Stomach (tissue), 9 donors: ENCODE data around the gene PRDM8. TPM values are rescaled to one million over a fixed set of nuclear protein-coding genes. Genes with fewer than 3 reads are reported as not detected.
A peak's percentile ranks its signal among the peaks of the same experiment; 100 is the strongest.

Experiments
- DNase-seq, 2 donors: peaks; one replicate each; pipeline versions ENCODE4 v3.0.0 to v3.0.0-alpha.2; 2013 to 2019
- H3K27ac ChIP-seq, 5 donors: fragments of 200-600 bp in 4 of 5; sonication (generic) in 4 of 5; one replicate each; pipeline ENCODE4 v1.5.1; 2013 to 2019; ENCODE audit warnings: mild to moderate bottlenecking in 1 of 5, moderate library complexity in 1 of 5
- H3K27me3 ChIP-seq, 3 donors: fragments of 200-600 bp; sonication (generic); one replicate each; pipeline ENCODE4 v1.5.1; 2017 to 2019; ENCODE audit warnings: mixed run types in 1 of 3
- H3K36me3 ChIP-seq, 4 donors: fragments of 200-600 bp; sonication (generic); 1 replicate in 3 of 4; 2 replicates in 1 of 4; pipeline ENCODE4 v1.5.1; 2016 to 2019
- H3K4me1 ChIP-seq, 4 donors: fragments of 200-600 bp; sonication (generic); one replicate each; pipeline ENCODE4 v1.5.1; 2016 to 2019
- H3K4me3 ChIP-seq, 4 donors: fragments of 200-600 bp; sonication (generic) in 3 of 4; one replicate each; pipeline ENCODE4 v1.5.1; 2016 to 2019; ENCODE audit warnings: mild to moderate bottlenecking in 1 of 4
- H3K9me3 ChIP-seq, 4 donors: fragments of 200-600 bp; sonication (generic); one replicate each; pipeline ENCODE4 v1.5.1; 2016 to 2019
- EP300 ChIP-seq: sonication (generic); formaldehyde crosslinking; IDR thresholded peaks from one replicate; pipeline ENCODE4 v1.6.1; 2017; ENCODE audit warnings: antibody characterized with exemption
- POLR2A ChIP-seq, 4 donors: fragments of 450-650 bp; IDR thresholded peaks; one replicate each; pipeline ENCODE4 v1.6.1; 2016; ENCODE audit warnings: antibody characterized with exemption in 4 of 4, control low read depth in 2 of 4, mild to moderate bottlenecking in 1 of 4, moderate library complexity in 1 of 4
- POLR2AphosphoS5 ChIP-seq, 3 donors: sonication (generic); formaldehyde crosslinking; IDR thresholded peaks; one replicate each; pipeline ENCODE4 v1.6.1; 2016; ENCODE audit warnings: antibody characterized with exemption in 3 of 3
- WGBS, 5 donors: extraction: QIAGEN DNeasy Blood & Tissue Kit in 3 of 5; methylation state at CpG; one replicate each; pipeline versions ENCODE4 v1.1.5 to v1.1.7; 2013 to 2018; 5-methylcytosine and 5-hydroxymethylcytosine counted together
- intact Hi-C: fragments of 100-400 bp; cut with DNase I; formaldehyde crosslinking; loops from one replicate; pipeline ENCODE4 v1.15.1; 2023; ENCODE audit warnings: low total_unique reads
- polyA plus RNA-seq, 3 donors: library from polyadenylated mRNA; stranded (reverse); fragments of 200-250 nt; gene quantifications; one replicate each; pipeline ENCODE4 v1.2.3, GENCODE V29; 2013
- total RNA-seq, 5 donors: library from RNA; depleted of rRNA; stranded (reverse); fragments of >200 nt; gene quantifications; one replicate each; pipeline versions ENCODE4 v1.1.0 to v1.2.3, GENCODE V29; 2014 to 2016
- TF ChIP-seq, protein P1 (sequence below), 7 experiments: fragments of 450-650 bp in 4 of 7; fragments of 200-600 bp in 3 of 7; sonication (generic) in 3 of 7; IDR thresholded peaks; one replicate each; pipeline ENCODE4 v1.5.1; 2016 to 2019; ENCODE audit warnings: antibody characterized with exemption in 7 of 7, control low read depth in 2 of 7, mild to moderate bottlenecking in 1 of 7
- donor health status: healthy with polysubstance abuse.
- donor health status: Bipolar disorder and iron deficiency.
- donor health status: healthy.

Gene PRDM8
- total and polyA plus RNA-seq, 8 donors = 1.6 to 22.8 (median 2.9) TPM; not detected in 1

DNA sequence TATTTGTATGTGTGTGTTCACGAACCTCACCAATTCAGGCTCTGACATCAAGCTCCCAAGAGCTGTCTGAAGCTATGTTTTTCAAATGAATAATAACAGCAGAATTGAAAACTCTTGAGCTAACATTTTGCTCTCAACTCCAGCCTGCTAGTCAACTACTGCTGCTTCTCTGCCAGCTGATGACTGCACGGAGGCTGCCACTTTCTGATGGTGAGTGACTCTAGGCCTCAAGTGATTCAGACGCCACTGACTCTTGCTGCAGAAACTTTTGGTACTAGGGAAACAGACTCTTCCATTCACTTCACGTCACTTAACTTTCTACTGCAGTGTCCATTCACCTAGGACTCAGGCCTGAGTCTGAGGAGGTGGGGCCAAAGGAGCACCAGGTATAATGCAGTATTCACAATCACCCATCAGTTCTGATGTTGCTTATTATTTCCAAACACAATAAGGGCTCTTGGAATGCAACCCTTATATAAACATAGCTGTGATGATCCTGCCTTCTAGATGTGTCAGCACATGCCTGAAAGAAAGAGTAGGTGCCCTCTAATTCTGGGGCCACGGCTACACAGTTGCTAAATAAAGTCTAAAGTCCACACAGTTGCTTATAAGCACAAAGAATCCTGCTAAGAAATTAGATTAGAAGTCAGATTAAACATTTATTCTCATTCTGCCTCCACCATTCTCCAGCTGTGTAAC, 16.0 kb downstream of the PRDM8 start:
- no peak overlapping the region for H3K27ac ChIP-seq
- no peak for TF ChIP-seq EP300
- TF ChIP-seq POLR2A (IDR thresholded peaks at IDR 0.05) = no peak
- TF ChIP-seq, protein P1, sequence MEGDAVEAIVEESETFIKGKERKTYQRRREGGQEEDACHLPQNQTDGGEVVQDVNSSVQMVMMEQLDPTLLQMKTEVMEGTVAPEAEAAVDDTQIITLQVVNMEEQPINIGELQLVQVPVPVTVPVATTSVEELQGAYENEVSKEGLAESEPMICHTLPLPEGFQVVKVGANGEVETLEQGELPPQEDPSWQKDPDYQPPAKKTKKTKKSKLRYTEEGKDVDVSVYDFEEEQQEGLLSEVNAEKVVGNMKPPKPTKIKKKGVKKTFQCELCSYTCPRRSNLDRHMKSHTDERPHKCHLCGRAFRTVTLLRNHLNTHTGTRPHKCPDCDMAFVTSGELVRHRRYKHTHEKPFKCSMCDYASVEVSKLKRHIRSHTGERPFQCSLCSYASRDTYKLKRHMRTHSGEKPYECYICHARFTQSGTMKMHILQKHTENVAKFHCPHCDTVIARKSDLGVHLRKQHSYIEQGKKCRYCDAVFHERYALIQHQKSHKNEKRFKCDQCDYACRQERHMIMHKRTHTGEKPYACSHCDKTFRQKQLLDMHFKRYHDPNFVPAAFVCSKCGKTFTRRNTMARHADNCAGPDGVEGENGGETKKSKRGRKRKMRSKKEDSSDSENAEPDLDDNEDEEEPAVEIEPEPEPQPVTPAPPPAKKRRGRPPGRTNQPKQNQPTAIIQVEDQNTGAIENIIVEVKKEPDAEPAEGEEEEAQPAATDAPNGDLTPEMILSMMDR (IDR thresholded peaks at IDR 0.05) = no peak
- no peak for TF ChIP-seq POLR2AphosphoS5 (IDR thresholded peaks at IDR 0.05)
- no peaks in the 10 kb centered on the region for H3K36me3 ChIP-seq
- H3K4me1 ChIP-seq = peaks cover 0 to 10% (median 4%) of the 10 kb centered on the region in 4 donors
- 54 to 62% (median 56%) methylated on average over 5 of the region's 5 CpGs for WGBS, 5 donors
- no peak for DNase-seq
- intact Hi-C loops = loop anchor here (10.0 kb wide), 1 partner anchor 1268 kb away; no protein-coding TSS in a partner anchor
- H3K9me3 ChIP-seq = no peaks in the 10 kb centered on the region
- peaks cover 0 to 13% (median 6%) of the 10 kb centered on the region in 3 donors for H3K27me3 ChIP-seq
- no peak overlapping the region for H3K4me3 ChIP-seq

DNA sequence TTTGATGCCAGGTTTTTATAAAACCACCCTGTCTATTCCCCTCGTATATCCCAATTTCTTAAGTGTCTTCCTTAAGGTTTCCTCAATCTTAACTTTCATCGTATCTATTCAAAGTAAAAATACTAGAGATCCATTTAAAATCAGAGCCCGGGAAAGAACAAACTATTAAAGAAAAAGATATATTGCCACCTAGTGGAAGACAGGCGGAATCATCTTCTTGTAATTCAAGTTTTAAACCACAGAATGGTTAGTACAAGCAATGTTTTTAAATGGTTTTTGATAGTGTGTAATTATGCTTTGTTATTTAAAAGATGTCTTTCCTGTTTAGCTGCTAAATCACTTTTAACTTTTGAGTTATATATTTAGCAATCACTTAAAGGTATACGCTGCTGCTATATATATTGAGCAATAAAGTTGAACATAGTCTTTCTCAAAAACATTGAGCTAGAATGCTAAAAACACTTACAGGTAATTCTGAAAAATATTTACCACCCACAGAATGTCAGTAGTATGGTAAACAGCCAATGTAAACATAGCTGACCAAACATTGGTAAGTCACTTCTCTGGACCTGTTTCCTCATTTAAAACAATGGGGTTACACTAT, 18.2 kb downstream of the PRDM8 start:
- Histone ChIP-seq H3K27ac (no peak overlapping the region), H3K9me3 (no peaks in the 10 kb centered on the region), H3K36me3 (no peaks in the 10 kb centered on the region), H3K4me3 (no peak overlapping the region), H3K27me3 (peaks cover 0 to 20% (median 6%) of the 10 kb centered on the region in 3 donors), H3K4me1 (peaks cover 0 to 10% (median 4%) of the 10 kb centered on the region in 4 donors)
- intact Hi-C loops = loop anchor here (10.0 kb wide), 1 partner anchor 1271 kb away; no protein-coding TSS in a partner anchor
- DNase-seq = peak in 1 of 2 donors; percentile 48
- TF ChIP-seq, protein P1 (IDR thresholded peaks at IDR 0.05) = peak in 5 of 7 experiments; percentile 38 to 63 (median 57)
- no peak for TF ChIP-seq POLR2AphosphoS5 (IDR thresholded peaks at IDR 0.05)
- no peak for TF ChIP-seq POLR2A (IDR thresholded peaks at IDR 0.05)
- 4 to 6% (median 6%) methylated on average over 5 of the region's 5 CpGs for WGBS, 5 donors

DNA sequence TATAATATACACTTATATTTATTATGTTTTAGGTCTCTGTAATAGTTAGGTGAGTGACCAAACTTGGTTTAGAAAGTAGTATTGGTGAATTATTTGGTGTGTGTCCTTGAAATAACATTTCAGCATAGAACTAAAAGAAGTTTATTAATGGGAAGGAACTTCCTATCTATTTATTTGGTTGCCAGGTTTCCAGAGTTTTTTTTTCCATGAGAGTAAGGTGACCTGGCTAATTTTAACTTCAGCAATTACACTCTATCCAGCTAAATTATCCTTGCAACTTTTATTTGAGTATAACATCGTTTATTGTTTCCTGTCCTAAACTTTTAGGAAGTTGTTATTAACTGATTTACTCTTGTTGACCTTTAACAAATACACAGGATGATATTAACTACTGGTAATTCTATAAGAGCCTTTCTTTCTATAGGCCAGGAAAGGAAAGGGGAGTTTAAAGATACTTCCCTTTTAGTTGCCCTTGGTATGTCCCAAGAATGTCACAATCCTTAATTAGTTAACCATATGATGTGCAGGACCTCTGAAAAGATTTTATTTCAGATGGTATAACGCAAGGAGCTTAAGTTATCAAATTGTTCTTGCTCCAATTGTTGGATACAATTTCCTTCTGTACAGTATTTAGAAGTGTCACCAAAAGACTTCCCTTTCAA, 18.9 kb downstream of the PRDM8 start:
- no peaks in the 10 kb centered on the region for H3K9me3 ChIP-seq
- no peak overlapping the region for H3K4me3 ChIP-seq
- H3K27me3 ChIP-seq = peaks cover 0 to 16% (median 6%) of the 10 kb centered on the region in 3 donors
- H3K4me1 ChIP-seq = peaks cover 0 to 10% (median 4%) of the 10 kb centered on the region in 4 donors
- intact Hi-C loops = loop anchor here (10.0 kb wide), 1 partner anchor 1271 kb away; no protein-coding TSS in a partner anchor
- no peaks in the 10 kb centered on the region for H3K36me3 ChIP-seq
- no peak for TF ChIP-seq POLR2AphosphoS5 (IDR thresholded peaks at IDR 0.05)
- no peak for TF ChIP-seq EP300
- no peak for TF ChIP-seq POLR2A (IDR thresholded peaks at IDR 0.05)
- TF ChIP-seq, protein P1 (IDR thresholded peaks at IDR 0.05) = no peak
- 39 to 67% (median 45%) methylated on average over 2 of the region's 2 CpGs for WGBS, 5 donors
- DNase-seq = no peak
- H3K27ac ChIP-seq = no peak overlapping the region

DNA sequence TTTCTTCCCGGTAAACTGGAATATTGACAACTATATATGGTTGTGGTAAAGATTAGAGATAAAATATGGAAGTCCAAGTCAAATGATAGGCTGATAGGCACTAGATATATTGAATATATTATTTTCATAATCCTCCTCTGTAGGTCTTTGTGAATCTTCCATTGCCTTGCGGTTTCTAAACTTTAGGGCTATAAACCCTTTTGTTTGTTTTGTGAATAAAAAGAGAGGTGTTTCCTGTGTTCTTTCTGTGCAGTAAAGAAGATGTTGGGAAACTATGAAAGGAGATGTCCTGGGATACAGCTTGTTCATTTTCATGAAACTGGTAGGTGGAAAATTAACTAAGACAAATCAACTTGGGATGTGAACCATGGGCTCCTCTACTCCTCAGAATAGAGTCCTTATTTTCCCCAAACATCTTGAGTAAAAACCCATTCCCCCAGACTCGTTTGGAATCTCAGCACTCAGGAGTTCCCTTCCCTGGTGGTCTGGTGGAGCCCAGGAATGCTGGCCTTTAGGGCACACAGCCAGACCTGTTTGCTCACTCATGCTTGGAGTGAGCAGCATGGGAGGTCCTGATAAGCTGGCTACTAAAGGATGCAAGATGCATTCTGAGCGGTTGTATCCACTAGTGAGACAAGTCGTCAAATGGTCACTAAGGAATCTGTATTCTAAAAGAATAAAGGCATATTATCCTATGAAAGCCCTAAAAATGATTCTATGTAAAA, 22.2 kb downstream of the PRDM8 start:
- H3K9me3 ChIP-seq = no peaks in the 10 kb centered on the region
- 33 to 50% (median 42%) methylated on average over 5 of the region's 5 CpGs for WGBS, 5 donors
- no peaks in the 10 kb centered on the region for H3K36me3 ChIP-seq
- TF ChIP-seq POLR2AphosphoS5 (IDR thresholded peaks at IDR 0.05) = no peak
- no peak for TF ChIP-seq EP300
- TF ChIP-seq, protein P1 (IDR thresholded peaks at IDR 0.05) = no peak
- TF ChIP-seq POLR2A (IDR thresholded peaks at IDR 0.05) = no peak
- H3K4me3 ChIP-seq = no peak overlapping the region
- H3K4me1 ChIP-seq = no peaks in the 10 kb centered on the region
- no peak overlapping the region for H3K27ac ChIP-seq
- H3K27me3 ChIP-seq = peaks cover 0 to 16% (median 6%) of the 10 kb centered on the region in 3 donors
- no peak for DNase-seq
- intact Hi-C loops = loop anchor here (10.0 kb wide), 1 partner anchor 1275 kb away; no protein-coding TSS in a partner anchor
